GM10248 (cell line): Measurements from ENCODE around the gene EID2.
A peak's percentile ranks its signal among the peaks of the same experiment; 100 is the strongest.

Source experiments
- CTCF ChIA-PET: fragments of 300-600 bp; sonication (Branson Sonifier 250); formaldehyde crosslinking; extraction: SDS; loops from one replicate; lab custom pipeline; 2021; ENCODE audit warnings: antibody characterized with exemption; lab: Yijun Ruan, JAX
- POLR2A ChIA-PET: fragments of 350-650 bp; sonication (Branson Sonifier 250); formaldehyde crosslinking; extraction: SDS; loops from one replicate; lab custom pipeline; 2020; ENCODE audit warnings: antibody characterized with exemption; lab: Yijun Ruan, JAX
- DNase-seq: peaks from one replicate; pipeline ENCODE4 v3.0.0; 2012; ENCODE audit errors: extremely low spot score
- TF ChIP-seq, protein P1 (sequence below): IDR thresholded peaks from 2 replicates; pipeline ENCODE4 v1.5.1; 2012; ENCODE audit warnings: mild to moderate bottlenecking, low read depth; ENCODE audit errors: extremely low read depth, missing control alignments, control extremely low read depth

EID2 gene

DNA sequence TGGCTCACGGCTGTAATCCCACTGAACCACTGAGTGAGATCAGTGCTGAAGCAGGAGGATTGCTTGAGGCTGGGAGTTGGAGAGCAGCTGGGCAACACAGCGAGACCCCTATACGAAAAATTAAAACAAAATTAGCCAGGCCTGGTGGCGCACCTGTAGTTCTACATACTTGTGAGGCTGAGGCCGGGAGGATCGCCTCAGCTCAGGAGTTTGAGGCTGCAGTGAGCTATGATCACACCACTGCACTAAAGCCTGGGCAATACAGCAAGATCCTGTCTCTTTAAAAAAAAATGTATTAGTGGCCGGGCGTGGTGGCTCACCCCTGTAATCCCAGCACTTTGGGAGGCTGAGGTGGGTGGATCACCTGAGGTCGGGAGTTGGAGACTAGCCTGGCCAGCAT is 31.3 kb downstream of the EID2 start:
- CTCF ChIA-PET = interaction anchor here (1.0 to 1.7 kb wide), 3 partner anchors 9 to 25 kb away, joined by 3 to 6 read pairs (median 3); partner anchors contain the start of gene EID2B
- POLR2A ChIA-PET = no interaction called here
- DNase-seq = no peak
- TF ChIP-seq, protein P1, sequence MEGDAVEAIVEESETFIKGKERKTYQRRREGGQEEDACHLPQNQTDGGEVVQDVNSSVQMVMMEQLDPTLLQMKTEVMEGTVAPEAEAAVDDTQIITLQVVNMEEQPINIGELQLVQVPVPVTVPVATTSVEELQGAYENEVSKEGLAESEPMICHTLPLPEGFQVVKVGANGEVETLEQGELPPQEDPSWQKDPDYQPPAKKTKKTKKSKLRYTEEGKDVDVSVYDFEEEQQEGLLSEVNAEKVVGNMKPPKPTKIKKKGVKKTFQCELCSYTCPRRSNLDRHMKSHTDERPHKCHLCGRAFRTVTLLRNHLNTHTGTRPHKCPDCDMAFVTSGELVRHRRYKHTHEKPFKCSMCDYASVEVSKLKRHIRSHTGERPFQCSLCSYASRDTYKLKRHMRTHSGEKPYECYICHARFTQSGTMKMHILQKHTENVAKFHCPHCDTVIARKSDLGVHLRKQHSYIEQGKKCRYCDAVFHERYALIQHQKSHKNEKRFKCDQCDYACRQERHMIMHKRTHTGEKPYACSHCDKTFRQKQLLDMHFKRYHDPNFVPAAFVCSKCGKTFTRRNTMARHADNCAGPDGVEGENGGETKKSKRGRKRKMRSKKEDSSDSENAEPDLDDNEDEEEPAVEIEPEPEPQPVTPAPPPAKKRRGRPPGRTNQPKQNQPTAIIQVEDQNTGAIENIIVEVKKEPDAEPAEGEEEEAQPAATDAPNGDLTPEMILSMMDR = no peak

DNA sequence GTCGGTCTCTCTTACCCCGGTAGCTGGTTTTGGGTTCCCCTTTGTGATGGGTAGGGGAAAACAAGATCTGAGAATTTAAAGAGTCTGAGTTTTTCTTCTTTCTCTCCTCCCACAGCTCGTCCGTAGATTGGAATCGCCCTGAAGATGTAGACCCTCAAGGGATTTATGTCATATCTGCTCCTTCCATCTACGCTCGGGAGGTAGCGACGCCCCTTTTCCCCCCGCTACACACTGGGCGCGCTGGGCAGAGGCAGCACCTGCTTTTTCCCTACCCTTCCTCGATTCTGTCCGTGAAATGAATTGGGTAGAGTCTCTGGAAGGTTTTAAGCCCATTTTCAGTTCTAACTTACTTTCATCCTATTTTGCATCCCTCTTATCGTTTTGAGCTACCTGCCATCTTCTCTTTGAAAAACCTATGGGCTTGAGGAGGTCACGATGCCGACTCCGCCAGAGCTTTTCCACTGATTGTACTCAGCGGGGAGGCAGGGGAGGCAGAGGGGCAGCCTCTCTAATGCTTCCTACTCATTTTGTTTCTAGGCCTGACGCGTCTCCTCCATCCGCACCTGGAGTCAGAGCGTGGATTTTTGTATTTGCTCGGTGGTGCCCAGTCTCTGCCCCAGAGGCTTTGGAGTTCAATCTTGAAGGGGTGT is 32.1 kb downstream of the EID2 start:
- no peak for DNase-seq
- TF ChIP-seq, protein P1 = no peak
- ChIA-PET CTCF (interaction anchor here (1.7 kb wide), 1 partner anchor 24 kb away, joined by 6 read pairs; the partner anchor contains the start of gene EID2B), POLR2A (no interaction called here)

DNA sequence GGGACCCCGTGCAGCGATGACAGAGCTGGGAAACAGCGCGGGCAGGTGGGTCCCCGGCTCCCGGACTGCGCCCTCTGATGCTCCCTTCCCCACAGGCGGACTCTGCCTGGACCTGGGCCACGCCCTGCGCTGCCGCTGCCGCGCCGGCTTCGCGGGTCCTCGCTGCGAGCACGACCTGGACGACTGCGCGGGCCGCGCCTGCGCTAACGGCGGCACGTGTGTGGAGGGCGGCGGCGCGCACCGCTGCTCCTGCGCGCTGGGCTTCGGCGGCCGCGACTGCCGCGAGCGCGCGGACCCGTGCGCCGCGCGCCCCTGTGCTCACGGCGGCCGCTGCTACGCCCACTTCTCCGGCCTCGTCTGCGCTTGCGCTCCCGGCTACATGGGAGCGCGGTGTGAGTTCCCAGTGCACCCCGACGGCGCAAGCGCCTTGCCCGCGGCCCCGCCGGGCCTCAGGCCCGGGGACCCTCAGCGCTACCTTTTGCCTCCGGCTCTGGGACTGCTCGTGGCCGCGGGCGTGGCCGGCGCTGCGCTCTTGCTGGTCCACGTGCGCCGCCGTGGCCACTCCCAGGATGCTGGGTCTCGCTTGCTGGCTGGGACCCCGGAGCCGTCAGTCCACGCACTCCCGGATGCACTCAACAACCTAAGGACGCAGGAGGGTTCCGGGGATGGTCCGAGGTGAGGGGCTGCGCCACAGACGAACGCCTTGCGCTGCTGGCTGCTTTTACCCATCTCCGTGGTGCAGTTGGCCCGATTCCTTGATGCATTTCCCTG is 32.8 kb downstream of the EID2 start:
- ChIA-PET POLR2A (no interaction called here), CTCF (interaction anchor here (1.0 to 1.7 kb wide), 3 partner anchors 10 to 67 kb away, joined by 3 to 6 read pairs (median 3); partner anchors contain the start of gene EID2B)
- TF ChIP-seq, protein P1 = no peak
- DNase-seq = peak; percentile 89

DNA sequence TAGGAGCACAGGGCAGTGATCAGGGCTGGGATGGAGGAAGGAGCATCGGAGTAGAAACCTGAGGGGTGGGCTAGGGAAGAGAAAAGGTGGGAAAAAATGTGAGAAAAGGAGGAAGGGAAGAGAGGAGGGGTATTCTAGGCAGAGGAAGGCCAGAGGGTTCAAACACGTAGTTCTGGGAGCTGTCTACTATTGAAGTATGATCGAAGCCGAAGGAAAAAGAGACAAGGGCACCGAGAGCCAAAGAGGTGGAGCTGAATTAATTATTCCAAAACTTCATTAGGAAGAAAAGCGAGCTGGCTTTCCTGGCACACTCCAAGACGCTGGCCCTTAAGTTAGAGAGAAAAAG is 33.4 kb downstream of the EID2 start:
- DNase-seq = no peak
- TF ChIP-seq, protein P1 = no peak
- CTCF ChIA-PET = interaction anchor here (1.0 to 1.1 kb wide), 2 partner anchors 9 to 66 kb away, joined by 3 read pairs; no protein-coding TSS in a partner anchor
- POLR2A ChIA-PET = no interaction called here

DNA sequence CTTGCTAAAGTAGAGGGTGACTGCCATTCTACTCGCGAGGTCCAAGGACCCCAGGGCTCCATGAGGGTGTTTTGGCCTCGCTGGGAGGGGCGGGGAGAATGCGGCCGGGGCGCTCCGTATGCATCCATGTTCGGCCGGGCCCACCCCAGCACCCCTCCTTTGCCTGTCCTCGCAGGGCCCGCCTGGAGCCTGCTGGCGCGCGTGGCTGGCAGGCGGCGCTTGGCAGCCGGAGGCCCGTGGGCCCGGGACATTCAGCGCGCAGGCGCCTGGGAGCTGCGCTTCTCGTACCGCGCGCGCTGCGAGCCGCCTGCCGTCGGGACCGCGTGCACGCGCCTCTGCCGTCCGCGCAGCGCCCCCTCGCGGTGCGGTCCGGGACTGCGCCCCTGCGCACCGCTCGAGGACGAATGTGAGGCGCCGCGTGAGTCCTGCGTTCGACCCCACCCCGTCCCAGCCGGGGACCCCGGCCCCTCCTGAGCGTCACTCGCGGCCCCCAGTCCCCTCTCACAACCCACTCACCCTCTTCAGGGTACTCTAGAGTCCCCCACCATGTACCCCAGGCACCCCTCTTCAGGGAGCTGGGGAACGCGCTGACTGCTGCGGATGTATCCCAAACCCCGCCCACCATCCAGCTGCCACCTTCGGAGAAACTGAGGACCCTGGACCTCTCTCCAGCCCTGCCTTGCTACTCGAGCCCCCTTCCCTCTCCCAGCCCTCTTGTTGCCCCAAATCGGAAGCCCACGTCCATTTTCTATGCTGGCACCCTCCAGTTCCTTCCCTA is 37.1 kb downstream of the EID2 start:
- ChIA-PET POLR2A (interaction anchor here (0.5 kb wide), 1 partner anchor 21 kb away, joined by 5 read pairs; no protein-coding TSS in a partner anchor), CTCF (interaction anchor here (0.6 to 1.9 kb wide), 30 partner anchors 8 to 354 kb away, joined by 3 to 24 read pairs (median 5); partner anchors contain the start of genes EID2, SELENOV and SUPT5H)
- DNase-seq = peak; percentile 87
- TF ChIP-seq, protein P1 = peak; percentile 87

DNA sequence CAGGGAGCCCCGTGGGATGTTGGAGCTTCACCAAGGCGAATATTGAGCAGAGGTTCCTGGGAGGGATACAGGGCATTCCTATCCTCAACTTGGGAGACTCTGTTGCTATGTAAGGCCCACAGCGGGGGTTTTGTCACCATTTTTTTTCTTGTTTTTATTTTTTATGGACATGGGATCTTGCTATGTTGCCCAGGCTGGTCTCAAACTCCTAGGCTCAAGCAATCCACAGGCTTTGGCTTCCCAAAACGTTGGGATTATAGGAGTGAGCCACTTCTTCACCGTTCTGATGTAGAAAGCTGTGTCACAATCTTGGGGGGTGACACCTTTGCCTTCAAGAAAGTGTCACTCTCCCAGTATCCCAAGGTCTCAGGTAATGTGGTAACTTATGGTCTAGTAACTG is 38.6 kb downstream of the EID2 start:
- TF ChIP-seq, protein P1 = no peak
- DNase-seq = no peak
- ChIA-PET CTCF (interaction anchor here (0.6 to 3.1 kb wide), 5 partner anchors 10 to 61 kb away, joined by 3 to 16 read pairs (median 3); partner anchors contain the start of gene EID2B), POLR2A (no interaction called here)
